ENCODE measurements around the gene CDCA7L.

CDCA7L gene

GRCh38 chr7:21959387-21959776, 13.7 kb upstream of the CDCA7L start:
- DNase-seq (ENCODE audit: low spot score) (no peak), ATAC-seq (ENCODE audit: low read depth) (no peak)
- Histone ChIP-seq H3K36me3 (ENCODE audit: low read depth) (no peaks in the 10 kb centered on the region), H3K27me3 (ENCODE audit: insufficient read depth, poor library complexity, severe bottlenecking) (no peaks in the 10 kb centered on the region), H3K4me3 (ENCODE audit: severe bottlenecking) (no peak overlapping the region), H3K27ac (ENCODE audit: poor library complexity, severe bottlenecking) (no peak overlapping the region), H3K9me3 (ENCODE audit: severe bottlenecking) (no peaks in the 10 kb centered on the region), H3K4me1 (ENCODE audit: insufficient read depth, poor library complexity, severe bottlenecking) (peaks cover 9% of the 10 kb centered on the region)
- TF ChIP-seq, protein P1, sequence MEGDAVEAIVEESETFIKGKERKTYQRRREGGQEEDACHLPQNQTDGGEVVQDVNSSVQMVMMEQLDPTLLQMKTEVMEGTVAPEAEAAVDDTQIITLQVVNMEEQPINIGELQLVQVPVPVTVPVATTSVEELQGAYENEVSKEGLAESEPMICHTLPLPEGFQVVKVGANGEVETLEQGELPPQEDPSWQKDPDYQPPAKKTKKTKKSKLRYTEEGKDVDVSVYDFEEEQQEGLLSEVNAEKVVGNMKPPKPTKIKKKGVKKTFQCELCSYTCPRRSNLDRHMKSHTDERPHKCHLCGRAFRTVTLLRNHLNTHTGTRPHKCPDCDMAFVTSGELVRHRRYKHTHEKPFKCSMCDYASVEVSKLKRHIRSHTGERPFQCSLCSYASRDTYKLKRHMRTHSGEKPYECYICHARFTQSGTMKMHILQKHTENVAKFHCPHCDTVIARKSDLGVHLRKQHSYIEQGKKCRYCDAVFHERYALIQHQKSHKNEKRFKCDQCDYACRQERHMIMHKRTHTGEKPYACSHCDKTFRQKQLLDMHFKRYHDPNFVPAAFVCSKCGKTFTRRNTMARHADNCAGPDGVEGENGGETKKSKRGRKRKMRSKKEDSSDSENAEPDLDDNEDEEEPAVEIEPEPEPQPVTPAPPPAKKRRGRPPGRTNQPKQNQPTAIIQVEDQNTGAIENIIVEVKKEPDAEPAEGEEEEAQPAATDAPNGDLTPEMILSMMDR (IDR thresholded peaks at IDR 0.05; ENCODE audit: poor library complexity, severe bottlenecking): no peak

GRCh38 chr7:21953781-21954180, 8.1 kb upstream of the CDCA7L start:
- TF ChIP-seq, protein P1 (IDR thresholded peaks at IDR 0.05; ENCODE audit: poor library complexity, severe bottlenecking): no peak

GRCh38 chr7:21948887-21949540, 3.3 kb upstream of the CDCA7L start:
- DNase-seq (ENCODE audit: low spot score) (no peak), ATAC-seq (ENCODE audit: low read depth) (no peak)
- H3K27me3 ChIP-seq (ENCODE audit: insufficient read depth, poor library complexity, severe bottlenecking): no peaks in the 10 kb centered on the region
- no peaks in the 10 kb centered on the region for H3K9me3 ChIP-seq (ENCODE audit: severe bottlenecking)
- H3K4me1 ChIP-seq (ENCODE audit: insufficient read depth, poor library complexity, severe bottlenecking): peaks cover 10% of the 10 kb centered on the region
- TF ChIP-seq, protein P1 (IDR thresholded peaks at IDR 0.05; ENCODE audit: poor library complexity, severe bottlenecking): no peak
- no peaks in the 10 kb centered on the region for H3K36me3 ChIP-seq (ENCODE audit: low read depth)
- H3K4me3 ChIP-seq (ENCODE audit: severe bottlenecking): no peak overlapping the region
- H3K27ac ChIP-seq (ENCODE audit: poor library complexity, severe bottlenecking): no peak overlapping the region

More at GRCh38 chr7:21953781-21954180, 8.1 kb upstream of the CDCA7L start:
- H3K27ac ChIP-seq (ENCODE audit: poor library complexity, severe bottlenecking): no peak overlapping the region
- no peak overlapping the region for H3K4me3 ChIP-seq (ENCODE audit: severe bottlenecking)
- no peaks in the 10 kb centered on the region for H3K27me3 ChIP-seq (ENCODE audit: insufficient read depth, poor library complexity, severe bottlenecking)
- no peaks in the 10 kb centered on the region for H3K9me3 ChIP-seq (ENCODE audit: severe bottlenecking)
- no peaks in the 10 kb centered on the region for H3K36me3 ChIP-seq (ENCODE audit: low read depth)
- ATAC-seq (ENCODE audit: low read depth) (no peak), DNase-seq (ENCODE audit: low spot score) (no peak)
- H3K4me1 ChIP-seq (ENCODE audit: insufficient read depth, poor library complexity, severe bottlenecking): no peaks in the 10 kb centered on the region

DNA sequence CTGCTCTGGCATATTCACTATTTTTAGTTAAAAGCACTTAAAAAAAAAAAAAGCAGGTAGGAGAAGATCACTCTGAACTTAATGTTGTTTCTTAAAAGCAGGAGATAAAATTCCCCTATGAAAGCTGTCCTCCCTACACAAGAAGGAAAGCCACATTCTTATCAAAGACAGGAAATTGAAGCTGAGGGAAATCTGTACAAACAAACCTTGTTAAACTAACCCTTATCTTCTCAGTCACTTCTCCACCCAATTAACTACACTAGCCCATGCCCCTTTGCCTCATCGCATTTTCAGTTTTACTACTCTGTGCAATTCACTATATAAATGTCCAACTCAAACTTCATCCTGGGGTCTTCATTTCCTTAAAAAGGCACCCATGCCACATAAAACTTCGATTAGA, 2.7 kb upstream of the CDCA7L start:
- Histone ChIP-seq H3K27ac (ENCODE audit: poor library complexity, severe bottlenecking) (no peak overlapping the region), H3K36me3 (ENCODE audit: low read depth) (peaks cover 5% of the 10 kb centered on the region), H3K4me3 (ENCODE audit: severe bottlenecking) (no peak overlapping the region), H3K4me1 (ENCODE audit: insufficient read depth, poor library complexity, severe bottlenecking) (peaks cover 14% of the 10 kb centered on the region), H3K9me3 (ENCODE audit: severe bottlenecking) (no peaks in the 10 kb centered on the region), H3K27me3 (ENCODE audit: insufficient read depth, poor library complexity, severe bottlenecking) (no peaks in the 10 kb centered on the region)
- TF ChIP-seq, protein P1 (IDR thresholded peaks at IDR 0.05; ENCODE audit: poor library complexity, severe bottlenecking): no peak
- ATAC-seq (ENCODE audit: low read depth) (no peak), DNase-seq (ENCODE audit: low spot score) (no peak)

- H3K36me3 ChIP-seq (ENCODE audit: low read depth): peaks cover 10% of the 10 kb centered on the region
- no peak overlapping the region for H3K4me3 ChIP-seq (ENCODE audit: severe bottlenecking)
- H3K27me3 ChIP-seq (ENCODE audit: insufficient read depth, poor library complexity, severe bottlenecking): no peaks in the 10 kb centered on the region
- H3K9me3 ChIP-seq (ENCODE audit: severe bottlenecking): no peaks in the 10 kb centered on the region
- H3K27ac ChIP-seq (ENCODE audit: poor library complexity, severe bottlenecking): no peak overlapping the region
- ATAC-seq (ENCODE audit: low read depth) (no peak), DNase-seq (ENCODE audit: low spot score) (no peak)
- peaks cover 18% of the 10 kb centered on the region for H3K4me1 ChIP-seq (ENCODE audit: insufficient read depth, poor library complexity, severe bottlenecking)
- TF ChIP-seq, protein P1 (IDR thresholded peaks at IDR 0.05; ENCODE audit: poor library complexity, severe bottlenecking): no peak
Measured at GRCh38 chr7:21947946-21948345, 2.2 kb upstream of the CDCA7L start.
